DND-41 (cell line): Measurements from ENCODE around the gene PLA2R1.

Source experiments
- ATAC-seq: fragments of 200-7000 bp; cut with Tn5 transposase; 3 replicates; pipeline ENCODE4 v1.9.1; 2021; ENCODE audit warnings: low read depth; ENCODE audit not compliant: insufficient read depth
- DNase-seq: peaks from one replicate; pipeline ENCODE4 v3.0.0-alpha.2; 2020
- H2AFZ ChIP-seq: 2 replicates; pipeline ENCODE4 v1.6.0; 2012; ENCODE audit warnings: low read depth, low read length
- H3K27ac ChIP-seq: 2 replicates; pipeline ENCODE4 v1.5.1; 2012; ENCODE audit warnings: low read length, inconsistent platforms
- H3K27me3 ChIP-seq: fragments of 200-600 bp; sonication (generic); 2 replicates; pipeline ENCODE4 v1.6.0; 2012; ENCODE audit warnings: low read length, mild to moderate bottlenecking, inconsistent platforms; ENCODE audit not compliant: insufficient read depth, poor library complexity
- H3K36me3 ChIP-seq: 2 replicates; pipeline ENCODE4 v1.5.1; 2012; ENCODE audit warnings: low read length, inconsistent platforms; ENCODE audit not compliant: insufficient read depth
- H3K4me1 ChIP-seq: 2 replicates; pipeline ENCODE4 v1.5.1; 2012; ENCODE audit warnings: mild to moderate bottlenecking, low read length; ENCODE audit not compliant: insufficient read depth
- H3K4me2 ChIP-seq: 2 replicates; pipeline ENCODE4 v1.6.0; 2012; ENCODE audit warnings: mild to moderate bottlenecking, moderate library complexity, low read length, inconsistent platforms; ENCODE audit not compliant: insufficient read depth
- H3K4me3 ChIP-seq, 2 experiments: fragments of 200-600 bp in 1 of 2; shearing (Covaris generic) in 1 of 2; 2 replicates each; pipeline ENCODE4 v1.5.1; 2012 to 2016; ENCODE audit warnings: inconsistent platforms in 2 of 2, low read length in 2 of 2, mild to moderate bottlenecking in 2 of 2, low read depth in 1 of 2, moderate library complexity in 1 of 2
- H3K79me2 ChIP-seq: 2 replicates; pipeline ENCODE4 v1.6.0; 2012; ENCODE audit warnings: low read length, inconsistent platforms; ENCODE audit not compliant: insufficient read depth
- H3K9ac ChIP-seq: 2 replicates; pipeline ENCODE4 v1.6.0; 2012; ENCODE audit warnings: low read depth, mild to moderate bottlenecking, inconsistent platforms, low read length, moderate library complexity
- H3K9me3 ChIP-seq: 2 replicates; pipeline ENCODE4 v1.5.1; 2012; ENCODE audit warnings: low read length, moderate library complexity, mild to moderate bottlenecking, inconsistent platforms; ENCODE audit not compliant: insufficient read depth, severe bottlenecking
- H4K20me1 ChIP-seq: 2 replicates; pipeline ENCODE4 v1.6.0; 2012; ENCODE audit warnings: low read length; ENCODE audit not compliant: insufficient read depth
- CTCF ChIP-seq: IDR thresholded peaks from 2 replicates; pipeline ENCODE4 v1.5.1; 2012; ENCODE audit warnings: borderline replicate concordance, low read length, moderate library complexity, mild to moderate bottlenecking; ENCODE audit not compliant: poor library complexity, severe bottlenecking; ENCODE audit errors: extremely low read depth
- EZH2 ChIP-seq: IDR thresholded peaks from 3 replicates; pipeline ENCODE4 v1.6.1; 2012; ENCODE audit warnings: borderline replicate concordance, low read depth, mild to moderate bottlenecking, moderate library complexity, low read length, inconsistent platforms; ENCODE audit not compliant: severe bottlenecking

Gene PLA2R1

GRCh38 chr2:160109243-160109642, 46.8 kb upstream of the PLA2R1 start:
- H3K9ac ChIP-seq, result no peak overlapping the region
- DNase-seq, result no peak
- no peak for ATAC-seq
- no peaks in the 10 kb centered on the region for H3K79me2 ChIP-seq
- H3K27me3 ChIP-seq, result no peaks in the 10 kb centered on the region
- peaks cover 8% of the 10 kb centered on the region for H3K4me1 ChIP-seq
- no peak overlapping the region for H3K27ac ChIP-seq
- H3K36me3 ChIP-seq, result no peaks in the 10 kb centered on the region
- TF ChIP-seq CTCF (no peak), EZH2 (no peak)
- H4K20me1 ChIP-seq, result no peaks in the 10 kb centered on the region
- no peak overlapping the region for H3K4me3 ChIP-seq
- H2AFZ ChIP-seq, result no peak overlapping the region
- H3K9me3 ChIP-seq, result no peaks in the 10 kb centered on the region
- H3K4me2 ChIP-seq, result no peak overlapping the region

- Histone ChIP-seq H2AFZ (no peak overlapping the region), H3K4me1 (peaks cover 8% of the 10 kb centered on the region), H4K20me1 (no peaks in the 10 kb centered on the region), H3K9me3 (no peaks in the 10 kb centered on the region), H3K27ac (no peak overlapping the region), H3K4me3 (no peak overlapping the region), H3K9ac (no peak overlapping the region), H3K27me3 (no peaks in the 10 kb centered on the region), H3K4me2 (no peak overlapping the region), H3K79me2 (no peaks in the 10 kb centered on the region), H3K36me3 (no peaks in the 10 kb centered on the region)
- ATAC-seq (no peak), DNase-seq (no peak)
- TF ChIP-seq CTCF, result no peak
- no peak for TF ChIP-seq EZH2
Observed at GRCh38 chr2:160108646-160109045, 46.2 kb upstream of the PLA2R1 start.

DNA sequence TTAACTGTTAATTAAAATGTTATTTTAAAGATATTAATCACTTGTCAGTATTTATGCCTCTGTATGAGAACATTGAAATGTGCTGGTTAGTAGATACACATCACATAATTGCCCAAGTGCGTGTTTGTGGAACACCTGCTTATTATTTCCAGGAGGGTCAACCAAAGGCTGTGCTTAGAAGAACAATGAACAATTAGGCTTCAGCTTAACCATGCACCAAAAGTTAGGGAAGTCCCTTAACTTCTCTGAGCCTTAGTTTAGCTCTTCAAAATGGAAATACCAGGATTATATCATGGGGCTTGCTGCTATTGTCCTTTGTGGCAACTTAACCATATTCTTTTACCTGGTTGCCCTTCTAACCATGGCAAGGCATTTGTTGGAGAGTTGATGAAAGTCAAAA, 43.0 kb upstream of the PLA2R1 start:
- TF ChIP-seq EZH2 (no peak), CTCF (no peak)
- no peaks in the 10 kb centered on the region for H3K27me3 ChIP-seq
- H2AFZ ChIP-seq, result no peak overlapping the region
- no peak overlapping the region for H3K9ac ChIP-seq
- no peaks in the 10 kb centered on the region for H3K9me3 ChIP-seq
- H3K4me1 ChIP-seq, result peaks cover 4% of the 10 kb centered on the region
- H3K36me3 ChIP-seq, result no peaks in the 10 kb centered on the region
- no peak overlapping the region for H3K27ac ChIP-seq
- H3K79me2 ChIP-seq, result no peaks in the 10 kb centered on the region
- ATAC-seq, result no peak
- no peaks in the 10 kb centered on the region for H4K20me1 ChIP-seq
- no peak overlapping the region for H3K4me2 ChIP-seq
- DNase-seq, result no peak
- H3K4me3 ChIP-seq, result no peak overlapping the region

DNA sequence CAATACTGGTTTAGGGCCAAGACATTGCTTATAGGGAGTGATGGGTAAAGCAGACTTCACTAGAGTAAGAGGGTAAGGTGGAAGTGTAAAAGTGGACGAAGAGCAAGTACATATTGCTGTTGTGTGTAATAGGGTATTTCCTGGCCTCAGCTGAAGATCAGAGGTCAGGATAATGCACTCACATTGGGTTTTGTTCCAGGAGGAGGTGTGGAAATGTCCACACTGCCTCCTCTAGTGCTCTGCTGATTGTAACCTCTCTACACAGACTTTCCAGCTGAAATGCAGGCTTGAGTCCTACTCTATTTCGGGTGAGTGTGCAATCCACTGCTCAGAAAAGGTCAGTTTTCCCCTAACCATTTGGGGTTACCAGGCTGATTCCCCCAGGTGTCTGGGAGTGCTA, 41.7 kb upstream of the PLA2R1 start:
- Histone ChIP-seq H2AFZ (no peak overlapping the region), H3K9ac (no peak overlapping the region), H3K4me1 (no peaks in the 10 kb centered on the region), H3K79me2 (no peaks in the 10 kb centered on the region), H3K27ac (no peak overlapping the region), H3K27me3 (no peaks in the 10 kb centered on the region), H3K4me3 (no peak overlapping the region), H3K4me2 (no peak overlapping the region), H3K9me3 (no peaks in the 10 kb centered on the region), H4K20me1 (no peaks in the 10 kb centered on the region), H3K36me3 (no peaks in the 10 kb centered on the region)
- ATAC-seq (no peak), DNase-seq (no peak)
- TF ChIP-seq CTCF, result no peak
- no peak for TF ChIP-seq EZH2
